Peyer's patch (tissue), 4 donors: ENCODE results near the gene GDPD5.

Experiments used
- POLR2A ChIP-seq, 2 donors: fragments of 450-650 bp; IDR thresholded peaks; one replicate each; pipeline ENCODE4 v1.5.1; 2017; ENCODE audit warnings: antibody characterized with exemption in 2 of 2, mild to moderate bottlenecking in 2 of 2, moderate library complexity in 2 of 2
- TF ChIP-seq, protein P1 (sequence below), 6 experiments: fragments of 450-650 bp in 4 of 6; fragments of 200-600 bp in 2 of 6; sonication (generic) in 1 of 6; IDR thresholded peaks; one replicate each; pipeline ENCODE4 v1.5.1; 2017 to 2019; ENCODE audit warnings: antibody characterized with exemption in 6 of 6, mild to moderate bottlenecking in 3 of 6, moderate library complexity in 1 of 6

DNA sequence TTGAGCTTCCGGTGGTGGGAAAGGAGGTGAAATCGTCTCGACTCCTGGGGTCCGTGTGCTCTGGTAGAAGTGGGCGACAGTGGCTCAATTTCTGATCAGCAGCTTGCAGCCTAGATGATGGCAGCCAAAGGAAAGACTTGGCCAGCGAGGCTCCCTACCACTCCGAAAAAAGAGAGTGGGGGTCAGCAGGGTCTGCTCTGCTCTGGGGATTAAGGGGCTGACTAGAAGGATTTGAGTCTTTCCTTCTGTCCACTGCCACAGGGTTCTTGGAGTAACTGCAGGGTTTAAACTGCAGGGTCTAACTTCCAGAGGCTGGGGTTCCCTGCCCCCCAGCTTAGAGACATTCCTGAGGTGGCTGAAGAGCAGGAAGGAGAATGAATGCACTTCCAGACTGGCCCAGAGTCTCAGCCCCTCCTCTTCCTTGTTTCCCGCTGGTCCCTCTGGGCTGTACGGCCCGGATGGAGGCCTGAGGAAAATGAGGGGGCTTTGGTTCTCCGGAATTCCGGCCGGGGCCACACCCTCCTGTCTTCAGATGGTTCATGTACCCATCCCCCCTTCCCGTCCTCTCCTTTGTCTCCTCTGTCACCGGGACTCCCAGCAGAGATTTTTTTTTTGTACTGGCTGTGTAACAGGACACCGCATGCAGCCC, 37.2 kb upstream of the GDPD5 start:
- TF ChIP-seq, protein P1, sequence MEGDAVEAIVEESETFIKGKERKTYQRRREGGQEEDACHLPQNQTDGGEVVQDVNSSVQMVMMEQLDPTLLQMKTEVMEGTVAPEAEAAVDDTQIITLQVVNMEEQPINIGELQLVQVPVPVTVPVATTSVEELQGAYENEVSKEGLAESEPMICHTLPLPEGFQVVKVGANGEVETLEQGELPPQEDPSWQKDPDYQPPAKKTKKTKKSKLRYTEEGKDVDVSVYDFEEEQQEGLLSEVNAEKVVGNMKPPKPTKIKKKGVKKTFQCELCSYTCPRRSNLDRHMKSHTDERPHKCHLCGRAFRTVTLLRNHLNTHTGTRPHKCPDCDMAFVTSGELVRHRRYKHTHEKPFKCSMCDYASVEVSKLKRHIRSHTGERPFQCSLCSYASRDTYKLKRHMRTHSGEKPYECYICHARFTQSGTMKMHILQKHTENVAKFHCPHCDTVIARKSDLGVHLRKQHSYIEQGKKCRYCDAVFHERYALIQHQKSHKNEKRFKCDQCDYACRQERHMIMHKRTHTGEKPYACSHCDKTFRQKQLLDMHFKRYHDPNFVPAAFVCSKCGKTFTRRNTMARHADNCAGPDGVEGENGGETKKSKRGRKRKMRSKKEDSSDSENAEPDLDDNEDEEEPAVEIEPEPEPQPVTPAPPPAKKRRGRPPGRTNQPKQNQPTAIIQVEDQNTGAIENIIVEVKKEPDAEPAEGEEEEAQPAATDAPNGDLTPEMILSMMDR (IDR thresholded peaks at IDR 0.05): no peak
- TF ChIP-seq POLR2A (IDR thresholded peaks at IDR 0.05): no peak
